HG03439 (cell line): ENCODE data around the gene CEP41.

ENCODE experiments used
- ATAC-seq: cut with Tn5 transposase; IDR thresholded peaks from one replicate; pipeline ENCODE4 v1.9.1; 2021; ENCODE audit warnings: mild to moderate bottlenecking, moderate library complexity; ENCODE audit not compliant: unreplicated experiment

Gene CEP41

GRCh38 chr7:130421684-130422083 is 19.1 kb downstream of the CEP41 start:
- ATAC-seq = no peak

- ATAC-seq = no peak
Observed at GRCh38 chr7:130420943-130421578, 19.8 kb downstream of the CEP41 start.

- ATAC-seq = no peak
Observed at GRCh38 chr7:130419658-130420057, 21.2 kb downstream of the CEP41 start.

GRCh38 chr7:130418306-130418705 is 22.5 kb downstream of the CEP41 start:
- no peak for ATAC-seq

GRCh38 chr7:130417213-130417612 is 23.6 kb downstream of the CEP41 start:
- ATAC-seq = no peak

- no peak for ATAC-seq
Observed at GRCh38 chr7:130415006-130415405, 25.8 kb downstream of the CEP41 start.

GRCh38 chr7:130413201-130413600 is 27.6 kb downstream of the CEP41 start:
- ATAC-seq = no peak

GRCh38 chr7:130410868-130411541 is 29.8 kb downstream of the CEP41 start:
- ATAC-seq = no peak

- no peak for ATAC-seq
Observed at GRCh38 chr7:130409712-130410072, 31.1 kb downstream of the CEP41 start.

- no peak for ATAC-seq
Observed at GRCh38 chr7:130409067-130409711, 31.6 kb downstream of the CEP41 start.

- ATAC-seq = no peak
Observed at GRCh38 chr7:130405003-130405402, 35.8 kb downstream of the CEP41 start.

GRCh38 chr7:130401578-130401977 is 39.2 kb downstream of the CEP41 start:
- ATAC-seq = no peak

GRCh38 chr7:130401101-130401500 is 39.7 kb downstream of the CEP41 start:
- no peak for ATAC-seq

GRCh38 chr7:130400120-130400572 is 40.7 kb downstream of the CEP41 start:
- ATAC-seq = no peak

- ATAC-seq = no peak
Observed at GRCh38 chr7:130398526-130399090, 42.2 kb downstream of the CEP41 start.

GRCh38 chr7:130397758-130398073 is 43.1 kb downstream of the CEP41 start:
- ATAC-seq = no peak

- ATAC-seq = no peak
Observed at GRCh38 chr7:130397051-130397757, 43.6 kb downstream of the CEP41 start.

- ATAC-seq = no peak
Observed at GRCh38 chr7:130396109-130396508, 44.7 kb downstream of the CEP41 start.

GRCh38 chr7:130395421-130395820 is 45.4 kb downstream of the CEP41 start:
- no peak for ATAC-seq

- no peak for ATAC-seq
Observed at GRCh38 chr7:130394421-130395195, 46.2 kb downstream of the CEP41 start.
